Loucy (cell line): ENCODE results near the gene CLK4.

Source experiments
- EZH2phosphoT487 ChIP-seq: fragments of 200-600 bp; IDR thresholded peaks from 2 replicates; pipeline ENCODE4 v1.6.1; 2018; ENCODE audit warnings: antibody characterized with exemption, mild to moderate bottlenecking, moderate library complexity, borderline replicate concordance
- TF ChIP-seq, protein P1 (sequence below): fragments of 200-600 bp; sonication (generic); conservative IDR thresholded peaks from 2 replicates; pipeline ENCODE4 v1.5.1; 2014; ENCODE audit warnings: mild to moderate bottlenecking, antibody characterized with exemption, low read length

DNA sequence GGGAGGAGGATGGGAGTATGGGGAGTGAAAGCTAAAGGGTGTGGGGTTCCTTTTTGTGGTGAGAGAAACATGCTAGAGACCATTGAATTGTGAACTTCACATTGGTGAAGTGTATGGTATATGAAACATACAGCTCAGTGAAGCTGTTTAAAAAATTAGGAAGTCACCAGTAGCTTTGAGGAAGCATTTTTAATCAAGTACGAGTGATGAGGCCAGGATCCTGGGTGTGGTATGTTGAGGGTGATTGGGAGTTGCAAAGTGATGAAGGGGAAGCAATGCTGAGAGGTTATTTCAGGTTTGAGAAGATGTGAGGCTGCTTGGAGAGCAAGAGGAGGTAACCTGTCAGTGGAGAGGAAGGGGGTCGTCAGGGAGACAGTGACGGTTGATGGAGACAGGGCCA lies 22.7 kb upstream of the CLK4 start:
- TF ChIP-seq, protein P1, sequence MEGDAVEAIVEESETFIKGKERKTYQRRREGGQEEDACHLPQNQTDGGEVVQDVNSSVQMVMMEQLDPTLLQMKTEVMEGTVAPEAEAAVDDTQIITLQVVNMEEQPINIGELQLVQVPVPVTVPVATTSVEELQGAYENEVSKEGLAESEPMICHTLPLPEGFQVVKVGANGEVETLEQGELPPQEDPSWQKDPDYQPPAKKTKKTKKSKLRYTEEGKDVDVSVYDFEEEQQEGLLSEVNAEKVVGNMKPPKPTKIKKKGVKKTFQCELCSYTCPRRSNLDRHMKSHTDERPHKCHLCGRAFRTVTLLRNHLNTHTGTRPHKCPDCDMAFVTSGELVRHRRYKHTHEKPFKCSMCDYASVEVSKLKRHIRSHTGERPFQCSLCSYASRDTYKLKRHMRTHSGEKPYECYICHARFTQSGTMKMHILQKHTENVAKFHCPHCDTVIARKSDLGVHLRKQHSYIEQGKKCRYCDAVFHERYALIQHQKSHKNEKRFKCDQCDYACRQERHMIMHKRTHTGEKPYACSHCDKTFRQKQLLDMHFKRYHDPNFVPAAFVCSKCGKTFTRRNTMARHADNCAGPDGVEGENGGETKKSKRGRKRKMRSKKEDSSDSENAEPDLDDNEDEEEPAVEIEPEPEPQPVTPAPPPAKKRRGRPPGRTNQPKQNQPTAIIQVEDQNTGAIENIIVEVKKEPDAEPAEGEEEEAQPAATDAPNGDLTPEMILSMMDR: no peak
- TF ChIP-seq EZH2phosphoT487: no peak
